ENCODE measurements around the gene CALR3. TPM values are rescaled to one million over a fixed set of nuclear protein-coding genes. Genes with fewer than 3 reads are reported as not detected.
"Not testable (repeated sequence)": the region's sequence is repeated elsewhere in the genome, so short reads cannot be mapped to it uniquely, and the experiment has no call there.

CALR3 gene
- total RNA-seq, 2 experiments from 2014 or later = not detected

DNA sequence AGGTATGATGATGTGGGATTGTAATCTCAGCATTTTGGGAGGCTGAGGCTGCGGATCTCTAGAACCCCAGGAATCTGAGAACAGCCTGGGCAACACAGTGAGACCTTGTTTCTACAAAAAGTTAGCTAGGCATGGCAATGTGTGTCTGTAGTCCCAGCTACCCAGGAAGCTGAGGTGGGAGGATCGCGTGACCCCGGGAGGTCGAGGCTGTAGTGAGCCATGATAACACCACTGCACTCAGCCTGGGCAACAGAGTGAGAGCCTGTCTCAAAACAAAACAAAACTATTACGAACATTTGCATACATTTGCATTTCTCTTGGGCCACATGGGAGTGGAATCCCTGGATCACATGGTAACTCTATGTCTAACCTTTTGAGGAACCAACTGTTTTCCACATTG lies 1.9 kb upstream of the CALR3 start:
- intact Hi-C loops (cut with micrococcal nuclease) = no loop called here
- ATAC-seq (no peak), DNase-seq (no peak)
- CTCF ChIA-PET = interaction anchor here (1.0 kb wide), 1 partner anchor 57 kb away, joined by 3 read pairs; no protein-coding TSS in a partner anchor
- Mint-ChIP-seq H3K4me3 (peak overlapping the region; percentile 84), H3K27me3 (no peaks in the 10 kb centered on the region), H3K36me3 (ENCODE audit: low read depth) (peaks cover 7% of the 10 kb centered on the region), H3K9me3 (no peaks in the 10 kb centered on the region), H3K27ac (no peak overlapping the region), H3K4me1 (ENCODE audit: low read depth) (peaks cover 12% of the 10 kb centered on the region)
- TF ChIP-seq, protein P1, sequence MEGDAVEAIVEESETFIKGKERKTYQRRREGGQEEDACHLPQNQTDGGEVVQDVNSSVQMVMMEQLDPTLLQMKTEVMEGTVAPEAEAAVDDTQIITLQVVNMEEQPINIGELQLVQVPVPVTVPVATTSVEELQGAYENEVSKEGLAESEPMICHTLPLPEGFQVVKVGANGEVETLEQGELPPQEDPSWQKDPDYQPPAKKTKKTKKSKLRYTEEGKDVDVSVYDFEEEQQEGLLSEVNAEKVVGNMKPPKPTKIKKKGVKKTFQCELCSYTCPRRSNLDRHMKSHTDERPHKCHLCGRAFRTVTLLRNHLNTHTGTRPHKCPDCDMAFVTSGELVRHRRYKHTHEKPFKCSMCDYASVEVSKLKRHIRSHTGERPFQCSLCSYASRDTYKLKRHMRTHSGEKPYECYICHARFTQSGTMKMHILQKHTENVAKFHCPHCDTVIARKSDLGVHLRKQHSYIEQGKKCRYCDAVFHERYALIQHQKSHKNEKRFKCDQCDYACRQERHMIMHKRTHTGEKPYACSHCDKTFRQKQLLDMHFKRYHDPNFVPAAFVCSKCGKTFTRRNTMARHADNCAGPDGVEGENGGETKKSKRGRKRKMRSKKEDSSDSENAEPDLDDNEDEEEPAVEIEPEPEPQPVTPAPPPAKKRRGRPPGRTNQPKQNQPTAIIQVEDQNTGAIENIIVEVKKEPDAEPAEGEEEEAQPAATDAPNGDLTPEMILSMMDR (IDR thresholded peaks at IDR 0.05) = no peak
- POLR2A ChIA-PET = interaction anchor here (0.6 to 0.8 kb wide), 2 partner anchors 115 to 261 kb away, joined by 3 read pairs; no protein-coding TSS in a partner anchor

- Mint-ChIP-seq H3K9me3 (no peaks in the 10 kb centered on the region), H3K4me1 (ENCODE audit: low read depth) (peaks cover 12% of the 10 kb centered on the region), H3K27ac (no peak overlapping the region), H3K36me3 (ENCODE audit: low read depth) (peaks cover 7% of the 10 kb centered on the region), H3K27me3 (no peaks in the 10 kb centered on the region), H3K4me3 (peak overlapping the region; percentile 84)
- no peak for ATAC-seq
- POLR2A ChIA-PET = interaction anchor here (1.4 to 1.8 kb wide), 2 partner anchors 19 to 91 kb away, joined by 3 to 5 read pairs; no protein-coding TSS in a partner anchor
- TF ChIP-seq, protein P1 (IDR thresholded peaks at IDR 0.05) = no peak
- no peak for DNase-seq
- CTCF ChIA-PET = interaction anchor here (1.1 to 2.0 kb wide), 2 partner anchors 46 to 55 kb away, joined by 4 to 9 read pairs; no protein-coding TSS in a partner anchor
- intact Hi-C loops (cut with micrococcal nuclease) = no loop called here
Observed at GRCh38 chr19:16497042-16497441, 1.1 kb upstream of the CALR3 start.

DNA sequence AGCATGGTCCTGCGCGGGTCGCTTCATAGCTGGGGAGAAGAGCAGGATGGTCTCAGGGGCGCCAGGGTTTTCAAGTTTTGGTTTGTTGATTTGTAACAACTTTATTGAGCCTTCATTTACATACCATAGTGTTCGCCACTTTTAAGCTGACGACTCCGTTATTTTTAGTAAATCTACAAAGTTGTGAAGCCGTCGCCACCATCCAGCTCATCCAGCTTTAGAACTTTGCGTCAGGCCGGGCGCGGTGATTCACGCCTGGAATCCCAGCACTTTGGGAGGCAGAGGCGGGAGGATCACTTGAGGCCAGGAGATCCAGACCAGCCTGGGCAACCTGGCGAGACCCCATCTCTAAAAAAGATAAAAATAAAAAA lies 631 bp upstream of the CALR3 start:
- CTCF ChIA-PET = interaction anchor here (1.1 to 2.0 kb wide), 2 partner anchors 46 to 55 kb away, joined by 4 to 9 read pairs; no protein-coding TSS in a partner anchor
- intact Hi-C loops (cut with micrococcal nuclease) = no loop called here
- TF ChIP-seq, protein P1 (IDR thresholded peaks at IDR 0.05) = no peak
- Mint-ChIP-seq H3K27ac (peak overlapping the region; percentile 69), H3K9me3 (no peaks in the 10 kb centered on the region), H3K36me3 (ENCODE audit: low read depth) (peaks cover 7% of the 10 kb centered on the region), H3K4me1 (ENCODE audit: low read depth) (peaks cover 12% of the 10 kb centered on the region), H3K27me3 (no peaks in the 10 kb centered on the region), H3K4me3 (peak overlapping the region; percentile 84)
- DNase-seq (no peak), ATAC-seq (no peak)
- POLR2A ChIA-PET = interaction anchor here (1.2 to 1.8 kb wide), 3 partner anchors 20 to 660 kb away, joined by 3 to 5 read pairs (median 3); no protein-coding TSS in a partner anchor

- DNase-seq; H3K9me3 Mint-ChIP-seq; ATAC-seq; H3K4me1 Mint-ChIP-seq (ENCODE audit: low read depth); H3K36me3 Mint-ChIP-seq (ENCODE audit: low read depth); H3K4me3 Mint-ChIP-seq; POLR2A ChIA-PET; intact Hi-C loops (cut with micrococcal nuclease); H3K27ac Mint-ChIP-seq; H3K27me3 Mint-ChIP-seq: not testable (repeated sequence)
- CTCF ChIA-PET = interaction anchor here (1.0 kb wide), 1 partner anchor 29 kb away, joined by 3 read pairs; no protein-coding TSS in a partner anchor
Observed at GRCh38 chr19:16486476-16486875, 9.5 kb downstream of the CALR3 start.

DNA sequence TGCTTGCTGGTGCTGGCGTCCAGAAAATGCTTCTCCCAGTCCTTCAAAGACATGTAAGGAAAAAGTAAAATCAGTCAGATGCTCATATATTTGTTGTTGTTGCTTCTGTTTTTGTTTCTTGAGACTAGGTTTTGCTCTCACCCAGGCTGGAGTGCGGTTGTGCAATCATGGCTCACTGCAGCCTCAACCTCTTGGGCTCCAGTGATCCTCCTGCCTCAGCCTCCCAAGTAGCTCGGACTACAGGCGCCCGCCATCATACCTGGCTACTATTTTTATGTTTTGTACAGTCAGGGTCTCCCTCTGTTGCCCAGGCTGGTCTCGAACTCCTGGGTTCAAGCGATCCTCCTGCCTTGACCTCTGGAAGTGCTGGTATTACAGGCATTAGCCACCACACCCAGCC lies 13.2 kb downstream of the CALR3 start:
- H3K9me3 Mint-ChIP-seq = no peaks in the 10 kb centered on the region

More for the DNA sequence above, 13.2 kb downstream of the CALR3 start:
- ChIA-PET CTCF (no interaction called here), POLR2A (interaction anchor here (0.6 kb wide), 1 partner anchor 289 kb away, joined by 3 read pairs; no protein-coding TSS in a partner anchor)
- Mint-ChIP-seq H3K27ac (no peak overlapping the region), H3K4me3 (no peak overlapping the region), H3K27me3 (no peaks in the 10 kb centered on the region), H3K36me3 (ENCODE audit: low read depth) (no peaks in the 10 kb centered on the region), H3K4me1 (ENCODE audit: low read depth) (no peaks in the 10 kb centered on the region)
- DNase-seq (no peak), ATAC-seq (no peak)
- intact Hi-C loops (cut with micrococcal nuclease) = no loop called here
- TF ChIP-seq, protein P1 (IDR thresholded peaks at IDR 0.05) = no peak

Data from activated CD8-positive, alpha-beta T cell treated with anti-CD3 and anti-CD28 coated beads for 36 hours (primary cell).